Stimulated activated CD4-positive, alpha-beta T cell treated with anti-CD3 and anti-CD28 coated beads, Interleukin-15, amount 100 ng/mL, for 1 hour (primary cell): ENCODE data around the gene ODC1.
A peak's percentile ranks its signal among the peaks of the same experiment; 100 is the strongest.

ENCODE experiments used
- DNase-seq, 2 donors: peaks; one replicate each; pipeline ENCODE4 v3.0.0-alpha.2; 2020; ENCODE audit warnings: low read depth in 1 of 2, low spot score in 1 of 2

ODC1 gene

DNA sequence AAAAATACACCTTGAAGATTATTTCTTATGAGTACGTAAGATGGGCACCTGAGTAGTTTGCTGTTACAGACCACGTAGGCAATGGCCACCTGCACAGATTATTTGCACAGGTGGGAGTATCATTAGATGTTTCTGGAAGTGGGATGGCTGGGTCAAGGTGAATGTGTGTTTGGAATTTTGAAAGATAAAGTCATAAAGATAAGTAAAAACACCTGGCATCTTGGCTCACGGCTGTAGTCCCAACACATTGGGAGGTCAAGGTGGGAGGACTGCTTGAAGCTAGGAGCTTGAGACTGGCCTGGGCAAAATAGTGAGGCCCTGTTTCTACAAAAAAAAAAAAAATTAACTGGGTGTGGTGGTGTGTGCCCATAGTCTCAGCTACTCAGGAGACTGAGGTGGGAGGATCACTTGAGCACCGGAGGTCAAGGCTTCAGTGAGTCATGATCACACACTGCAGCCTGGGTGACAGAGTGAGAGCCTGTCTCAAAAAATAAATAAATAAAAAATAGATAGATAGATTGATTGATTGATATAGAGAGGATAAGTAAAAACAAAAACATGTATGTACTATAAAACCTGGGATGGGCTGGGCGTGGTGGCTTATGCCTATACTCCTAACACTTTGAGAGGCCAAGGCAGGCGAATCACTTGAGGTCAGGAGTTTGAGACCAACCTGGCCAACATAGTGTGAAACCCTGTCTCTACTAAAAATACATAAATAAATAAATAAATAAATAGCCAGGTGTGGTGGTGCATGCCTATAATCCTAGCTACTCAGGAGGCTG is 30.4 kb downstream of the ODC1 start:
- DNase-seq, result no peak

GRCh38 chr2:10415640-10416039 is 32.5 kb downstream of the ODC1 start:
- DNase-seq, result no peak

GRCh38 chr2:10415048-10415447 is 33.1 kb downstream of the ODC1 start:
- DNase-seq, result no peak

DNA sequence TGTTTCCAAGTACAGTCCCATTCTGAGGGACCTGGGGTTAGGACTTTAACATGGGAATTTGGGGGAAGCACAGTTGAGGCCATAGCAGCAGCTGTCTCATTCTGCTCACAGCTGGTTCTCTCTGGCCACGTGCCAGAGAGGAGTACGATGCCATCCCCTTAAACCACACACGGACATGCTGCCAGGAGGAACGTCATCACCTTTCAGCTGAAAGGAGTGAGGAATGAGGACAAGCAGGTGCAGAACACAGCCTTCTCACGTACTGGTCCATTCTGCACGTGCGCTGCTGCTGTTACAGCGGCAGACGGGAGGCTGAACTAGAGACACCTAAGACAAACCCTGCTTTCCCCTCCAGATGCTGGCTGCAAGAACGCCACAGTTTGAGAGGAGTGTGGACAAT is 33.5 kb downstream of the ODC1 start:
- no peak for DNase-seq

GRCh38 chr2:10413991-10414451 is 34.1 kb downstream of the ODC1 start:
- no peak for DNase-seq

DNA sequence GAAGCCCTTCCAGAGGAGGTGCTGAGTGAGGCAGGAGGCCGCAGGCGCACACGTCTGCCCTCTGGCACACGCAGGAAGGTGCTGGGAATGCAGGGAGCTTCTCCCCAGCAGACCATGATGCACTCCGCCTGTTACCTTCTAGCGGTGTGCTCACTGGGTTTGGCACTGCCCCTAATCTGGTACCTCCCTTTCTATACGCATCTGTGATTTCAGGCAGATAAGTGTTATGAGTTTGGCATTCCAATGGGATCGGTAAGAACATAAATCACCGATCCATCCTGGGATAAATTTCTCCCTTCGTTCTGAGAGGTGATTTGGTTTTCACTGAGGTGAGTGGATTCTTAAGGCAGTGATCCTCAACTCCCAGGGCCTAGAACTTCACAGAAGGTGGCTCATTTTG is 34.6 kb downstream of the ODC1 start:
- DNase-seq, result no peak

- DNase-seq, result no peak
Measured at GRCh38 chr2:10412380-10412779, 35.7 kb downstream of the ODC1 start.

DNA sequence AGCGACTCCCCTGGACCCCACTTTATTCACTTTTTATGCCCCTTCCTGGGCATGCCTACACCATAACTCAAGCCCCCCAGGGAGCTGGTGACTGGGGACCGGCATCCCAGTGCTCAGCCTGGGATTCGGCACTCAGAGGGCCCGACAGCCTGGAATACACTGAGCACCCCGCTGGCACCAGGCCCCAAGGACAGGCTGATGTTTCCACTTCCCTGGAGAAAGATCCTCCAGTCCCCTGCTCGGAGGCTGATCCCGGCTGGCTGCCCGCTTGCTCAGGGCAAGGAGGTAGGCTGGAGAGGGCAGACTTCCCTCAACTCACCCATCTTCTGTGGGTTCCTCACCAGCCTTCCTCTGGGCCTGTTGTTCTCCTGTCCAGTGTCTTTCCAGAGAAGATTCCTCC is 36.6 kb downstream of the ODC1 start:
- no peak for DNase-seq

DNA sequence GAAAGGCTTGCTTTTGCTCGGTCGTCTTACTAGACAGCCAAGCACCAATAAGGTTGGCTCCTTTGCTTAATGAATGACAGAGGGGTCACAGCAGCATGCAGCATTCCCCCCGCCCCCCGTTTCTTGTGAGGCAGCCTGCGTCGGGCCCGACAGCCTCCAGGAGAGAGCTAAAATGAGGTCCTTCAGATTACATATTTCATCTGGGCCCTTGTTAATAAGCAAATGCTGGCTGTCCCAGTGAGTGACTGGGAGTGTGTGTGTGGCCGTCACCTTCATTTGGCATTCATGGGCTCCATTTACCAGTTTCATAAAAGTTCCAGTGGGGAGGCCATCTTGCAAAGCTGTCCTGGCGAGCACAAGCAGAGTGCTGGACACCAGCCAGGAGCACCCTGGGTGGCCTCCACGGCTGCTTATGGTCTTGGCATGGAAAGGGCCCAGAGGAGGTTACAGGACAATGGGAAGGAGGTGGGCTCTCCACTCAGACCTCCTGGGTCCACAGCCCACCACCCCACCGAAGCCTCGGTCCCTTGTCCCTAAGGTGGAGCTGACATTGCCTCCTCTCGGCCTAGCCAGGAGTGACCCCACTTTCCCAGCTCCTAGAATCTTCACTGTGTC is 37.2 kb downstream of the ODC1 start:
- DNase-seq, result no peak

DNA sequence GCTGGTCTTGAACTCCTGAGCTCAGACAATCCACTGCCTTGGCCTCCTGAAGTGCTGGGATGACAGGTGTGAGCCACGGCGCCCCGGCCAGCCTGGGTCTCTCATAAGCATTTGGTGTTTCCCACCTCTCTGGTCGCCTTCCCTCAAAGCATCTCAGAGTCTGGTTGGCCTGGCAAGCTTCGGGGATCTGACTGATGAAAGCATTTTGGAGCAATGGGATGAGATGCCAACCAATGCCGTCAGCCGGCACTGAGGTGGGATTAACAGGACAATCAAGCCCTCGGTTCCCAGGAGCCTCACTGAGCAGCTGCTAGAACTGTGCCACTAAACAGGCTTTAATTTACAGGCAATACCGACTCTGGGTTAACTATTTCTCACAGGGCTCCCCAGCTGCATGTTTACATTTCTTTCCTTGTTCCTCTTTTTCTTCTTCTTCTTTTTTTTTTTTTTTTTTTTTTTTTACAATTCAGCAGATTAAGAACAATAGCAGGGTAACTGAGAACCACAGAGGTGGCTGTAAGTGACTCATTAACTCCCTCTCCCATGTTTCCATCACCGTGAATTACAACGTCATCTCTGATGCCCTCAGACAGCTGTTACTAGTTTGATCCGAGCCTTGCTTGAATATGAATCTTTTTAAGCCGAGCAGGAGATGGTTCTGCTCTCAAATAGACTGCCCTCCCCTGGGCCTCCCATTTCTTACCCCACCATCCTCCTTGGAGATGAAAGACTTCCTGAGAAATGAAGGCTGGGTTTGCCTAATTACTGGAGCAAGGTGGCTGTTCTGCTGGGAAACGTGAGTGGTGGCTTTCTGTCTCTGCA is 37.9 kb downstream of the ODC1 start:
- no peak for DNase-seq

- DNase-seq, result peak; percentile 66
Measured at GRCh38 chr2:10408649-10409579, 39.2 kb downstream of the ODC1 start.

DNA sequence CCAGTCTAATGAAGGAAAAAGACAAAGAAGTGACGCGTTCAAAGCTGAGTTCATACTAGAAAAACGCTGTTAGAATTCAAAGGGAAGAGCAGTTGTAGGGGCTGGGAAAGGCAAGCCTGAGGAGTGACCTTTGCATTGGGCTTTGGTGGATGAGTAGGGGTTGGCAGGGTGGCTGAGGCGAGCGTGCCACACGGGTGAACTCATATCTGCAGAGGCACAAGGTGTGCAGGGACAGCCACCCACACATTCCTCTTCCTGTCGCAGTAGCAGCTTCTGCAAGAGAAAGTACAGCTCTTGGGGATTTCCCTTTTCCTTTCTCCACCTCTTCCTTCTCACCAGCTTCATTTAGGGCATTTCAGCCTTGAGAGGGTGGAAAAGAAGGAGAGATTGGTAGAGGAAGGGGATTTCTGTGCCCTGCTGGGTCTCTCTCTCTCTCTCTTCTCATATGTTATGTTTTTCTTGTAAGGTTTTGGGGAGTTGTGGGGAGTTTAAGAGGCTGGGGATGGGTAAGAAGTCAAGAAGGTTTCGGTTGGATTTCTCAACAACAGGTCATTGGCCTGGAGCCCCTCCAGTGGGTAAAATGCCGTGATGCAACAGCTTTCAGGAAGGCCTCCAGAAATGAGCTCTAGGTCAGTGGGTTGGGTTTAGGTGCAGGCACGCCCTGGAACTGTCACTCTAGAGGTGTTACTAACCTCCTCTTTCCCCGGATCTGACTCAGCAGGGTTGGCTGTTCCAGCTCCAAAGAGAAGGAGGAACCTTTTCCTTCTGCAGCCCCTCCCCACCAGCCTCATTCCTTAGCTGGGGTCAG is 40.1 kb downstream of the ODC1 start:
- DNase-seq, result peak in 1 of 2 donors; percentile 42

DNA sequence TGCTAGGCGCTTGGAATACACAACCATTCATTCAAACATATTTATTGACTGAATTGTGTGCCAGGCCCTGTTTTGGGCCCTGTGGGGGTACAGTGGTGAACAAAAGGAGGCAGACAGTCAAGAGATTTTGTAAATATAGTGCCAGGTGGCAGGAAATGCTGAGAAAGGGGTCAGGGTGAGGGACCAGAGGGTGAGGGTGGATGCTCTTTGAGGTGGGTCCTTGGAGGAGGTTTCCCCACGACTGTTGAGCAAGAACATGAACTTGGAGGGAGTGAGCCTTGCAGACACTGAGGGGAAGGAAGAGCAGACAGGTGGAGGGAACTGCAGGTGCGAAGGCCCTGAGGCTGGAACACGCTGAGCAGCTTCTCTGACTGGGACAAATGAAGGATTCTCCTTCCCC is 40.7 kb downstream of the ODC1 start:
- no peak for DNase-seq

DNA sequence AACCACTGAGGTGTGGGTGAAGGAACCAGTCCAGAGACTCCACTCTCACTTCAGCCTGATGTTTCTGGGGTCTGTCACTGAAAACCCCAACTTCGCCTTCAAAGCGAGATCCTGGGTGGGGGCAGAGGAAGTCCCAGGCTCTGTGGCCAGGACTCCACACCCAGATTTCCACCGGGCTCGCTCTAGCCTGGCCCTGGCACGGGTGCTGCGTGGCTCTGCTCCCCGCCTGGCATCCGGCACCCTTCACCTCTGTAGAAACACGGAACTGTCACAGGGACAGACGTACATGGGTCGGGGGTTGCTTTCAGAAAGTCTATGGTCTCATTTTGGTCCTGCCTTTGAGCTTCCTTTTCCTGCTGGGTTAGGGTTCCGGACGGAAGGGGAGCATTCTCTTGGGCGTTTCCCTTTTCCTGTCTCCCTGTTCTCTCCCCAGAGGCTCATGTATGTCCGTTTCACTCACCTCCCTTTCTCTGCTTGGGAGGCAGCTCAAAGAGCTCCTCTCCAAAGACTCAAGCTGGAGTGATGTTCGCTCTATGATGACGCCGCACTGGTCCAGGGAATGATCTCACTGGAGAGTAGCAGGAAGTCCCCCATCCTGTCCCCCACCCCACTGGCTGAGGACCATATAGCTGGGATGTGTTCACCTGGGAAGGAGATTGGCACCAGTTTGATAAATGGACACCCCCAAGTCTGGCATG is 41.5 kb downstream of the ODC1 start:
- DNase-seq, result no peak

GRCh38 chr2:10406016-10406415 is 42.1 kb downstream of the ODC1 start:
- no peak for DNase-seq

GRCh38 chr2:10405448-10405847 is 42.7 kb downstream of the ODC1 start:
- no peak for DNase-seq

- DNase-seq, result no peak
Measured at GRCh38 chr2:10404324-10405143, 43.6 kb downstream of the ODC1 start.

DNA sequence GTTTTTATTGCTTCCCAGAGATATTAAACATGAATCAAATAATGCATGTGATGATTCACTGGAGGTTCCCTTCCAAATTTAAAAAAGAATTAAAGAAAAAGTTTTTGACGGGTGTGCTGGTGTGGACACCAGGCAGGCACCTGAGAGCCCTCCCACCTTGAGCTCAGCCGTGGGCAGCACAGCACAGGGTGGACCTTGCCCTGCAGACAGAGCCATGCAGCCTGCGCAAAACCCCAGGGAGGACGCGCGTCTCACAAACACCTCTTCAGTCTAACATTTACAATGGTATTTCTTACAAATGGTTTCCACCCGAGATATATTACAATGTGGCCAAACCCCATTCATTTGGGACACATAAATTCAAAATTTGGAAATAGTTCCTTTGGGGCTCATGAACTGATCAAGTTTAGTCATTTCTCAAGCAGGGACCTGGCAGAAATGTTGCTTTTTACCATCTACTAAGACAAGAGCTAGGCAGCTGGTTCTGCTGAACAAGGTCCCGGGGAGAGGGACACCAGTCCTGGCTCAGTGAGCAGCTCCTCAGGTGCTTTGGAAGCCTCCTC is 45.4 kb downstream of the ODC1 start:
- DNase-seq, result no peak
